NCI-H1105 treated with DMSO at 0.1 percent for 48 hours (cell line): Measurements from ENCODE around the gene SERINC5.
A peak's percentile ranks its signal among the peaks of the same experiment; 100 is the strongest.
"Not testable (repeated sequence)": the region's sequence is repeated elsewhere in the genome, so short reads cannot be mapped to it uniquely, and the experiment has no call there.

Experiments
- DNase-seq: peaks from one replicate; lab custom pipeline; 2025; lab: John Stamatoyannopoulos, UW

Gene SERINC5

DNA sequence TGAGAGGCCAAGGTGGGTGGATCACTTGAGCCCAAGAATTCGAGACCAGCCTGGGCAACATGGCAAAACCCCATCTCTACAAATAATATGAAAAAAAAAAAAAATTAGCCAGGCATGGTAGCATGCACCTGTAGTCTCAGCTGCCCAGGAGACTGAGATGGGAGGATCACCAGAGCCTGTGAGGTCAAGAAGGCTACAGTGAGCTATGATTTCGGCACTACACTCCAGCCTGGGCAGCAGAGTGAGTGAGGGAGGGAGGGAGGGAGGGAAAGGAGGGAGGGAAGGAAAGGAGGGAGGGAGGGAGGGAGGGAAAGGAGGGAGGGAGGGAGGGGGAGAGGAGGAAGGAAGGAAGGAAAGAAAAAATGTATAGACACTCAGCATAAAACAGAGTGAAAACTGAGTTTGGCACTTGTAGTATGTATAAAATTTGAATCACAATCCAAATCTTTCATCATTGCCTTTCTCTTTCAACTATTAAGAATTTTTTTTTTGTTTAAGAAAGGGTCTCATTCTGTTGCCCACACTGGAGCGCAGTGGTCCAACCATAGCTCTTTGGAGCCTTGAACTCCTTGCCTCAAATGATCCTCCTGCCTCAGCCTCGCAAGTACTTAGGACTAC is 27.8 kb downstream of the SERINC5 start:
- no peak for DNase-seq

DNA sequence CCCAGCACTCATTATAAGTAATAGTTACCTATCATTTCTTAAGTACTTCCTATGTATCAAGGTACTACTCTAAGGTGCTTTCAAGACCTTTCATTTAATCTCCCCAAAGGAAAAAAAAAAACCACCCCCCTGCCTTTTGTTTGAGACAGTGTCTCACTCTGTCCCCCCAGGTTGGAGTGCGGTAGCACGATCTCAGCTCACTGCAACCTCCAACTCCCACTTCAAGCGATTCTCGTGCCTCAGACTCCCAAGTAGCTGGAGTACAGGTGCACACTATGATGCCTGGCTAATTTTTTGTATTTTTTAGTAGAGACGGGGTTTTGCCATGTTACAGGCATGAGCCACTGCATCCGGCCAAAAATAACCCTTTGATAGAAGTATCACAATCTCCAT is 29.9 kb downstream of the SERINC5 start:
- no peak for DNase-seq

DNA sequence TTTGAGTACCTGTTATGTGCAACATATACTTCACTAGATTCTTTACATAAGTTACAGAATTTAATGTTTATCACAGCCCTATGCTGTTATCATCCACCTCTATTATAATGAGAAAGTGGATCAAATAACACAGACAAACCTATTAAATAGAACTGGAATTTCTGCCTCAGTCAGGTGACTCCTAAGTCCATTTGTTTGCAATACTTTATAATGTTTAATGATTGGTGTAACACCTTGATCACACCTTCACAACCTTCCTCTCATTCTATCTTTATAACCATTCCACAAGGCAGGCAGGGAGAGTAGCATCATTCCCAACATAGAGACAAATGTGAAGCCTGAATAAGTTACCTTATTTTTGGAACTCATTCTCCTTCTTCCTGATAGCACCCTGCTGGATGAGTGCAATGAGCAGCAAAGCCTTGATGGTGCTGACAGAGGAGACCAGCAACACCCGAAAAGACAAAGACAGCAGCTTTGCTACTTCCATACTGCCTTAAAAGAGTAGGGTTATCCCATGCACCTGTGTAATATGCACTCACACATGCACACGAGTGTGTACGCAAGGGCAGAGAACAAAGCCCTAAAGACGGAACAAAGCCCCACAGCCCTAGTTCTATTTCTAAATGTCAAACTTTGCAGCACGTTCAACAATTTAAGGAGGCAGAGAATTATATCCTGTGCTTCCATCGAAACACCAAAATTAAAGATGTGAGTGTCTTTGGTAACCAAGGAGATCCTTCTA is 30.5 kb downstream of the SERINC5 start:
- DNase-seq, result no peak

DNA sequence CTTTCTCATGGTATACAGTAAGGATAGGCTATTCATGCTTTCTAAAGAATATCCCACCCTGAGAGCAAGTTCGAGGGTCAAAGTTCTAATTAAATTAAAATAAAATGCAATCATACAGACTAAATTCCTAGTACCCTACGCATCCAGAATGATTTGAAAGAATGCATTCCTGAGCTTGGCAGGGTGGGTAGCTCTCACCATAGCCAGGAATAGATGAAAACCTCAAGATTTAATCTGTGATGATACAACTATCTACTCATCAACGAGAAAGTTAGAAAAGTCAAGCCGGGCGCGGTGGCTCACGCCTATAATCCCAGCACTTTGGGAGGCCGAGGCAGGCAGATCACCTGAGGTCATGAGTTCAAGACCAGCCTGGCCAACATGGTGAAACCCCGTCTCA is 32.3 kb downstream of the SERINC5 start:
- no peak for DNase-seq

DNA sequence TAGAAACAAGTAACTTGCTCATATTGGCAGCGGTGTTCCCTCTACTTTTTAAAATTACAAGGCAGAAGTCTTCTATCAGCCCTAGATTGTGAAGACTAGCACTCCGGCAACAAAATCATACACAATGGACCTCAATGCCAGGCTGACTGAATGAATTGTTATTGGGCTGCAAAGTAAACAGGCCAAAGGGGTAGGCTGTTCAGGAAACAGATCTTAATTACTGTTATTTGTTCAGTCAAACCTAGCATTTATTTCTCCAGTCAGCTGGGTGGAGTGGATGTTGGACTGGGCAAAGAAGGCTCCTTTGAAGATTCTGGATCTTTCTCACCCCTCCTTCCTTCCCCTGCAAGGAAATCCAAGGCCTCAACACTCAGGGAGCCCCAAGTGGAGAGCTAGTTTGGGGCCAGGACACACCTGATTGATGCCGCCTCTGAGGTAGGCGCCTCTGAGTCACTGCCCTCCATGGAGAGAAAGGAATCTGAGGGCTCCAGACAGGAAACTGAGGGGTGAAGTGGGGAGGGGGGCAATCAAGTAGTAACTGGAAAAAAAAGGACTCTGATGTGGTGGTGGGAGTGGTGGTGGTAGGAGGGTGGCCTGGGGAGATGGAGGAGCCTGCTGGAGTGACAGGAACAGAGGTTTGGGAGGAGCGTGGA is 35.5 kb downstream of the SERINC5 start:
- DNase-seq, result no peak

DNA sequence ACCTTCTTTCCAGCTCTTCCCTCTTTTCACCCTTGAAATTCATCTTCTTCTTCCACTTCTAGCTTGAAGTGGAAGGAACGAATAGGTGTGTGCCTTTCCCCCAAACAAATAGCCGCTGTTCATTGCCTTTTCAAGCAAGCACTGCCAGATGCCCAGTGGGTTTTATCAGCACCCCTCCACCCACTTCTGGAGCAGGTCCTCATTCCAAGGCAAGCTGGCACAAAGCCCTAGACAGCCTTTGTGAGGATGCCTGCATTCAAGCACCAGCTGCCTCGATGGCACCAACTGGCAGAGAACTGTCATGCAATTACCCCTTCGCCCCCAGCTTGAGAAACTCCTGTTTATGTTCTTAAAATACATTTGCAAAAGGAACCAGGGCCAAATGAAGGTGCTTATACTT is 36.5 kb downstream of the SERINC5 start:
- DNase-seq, result no peak

DNA sequence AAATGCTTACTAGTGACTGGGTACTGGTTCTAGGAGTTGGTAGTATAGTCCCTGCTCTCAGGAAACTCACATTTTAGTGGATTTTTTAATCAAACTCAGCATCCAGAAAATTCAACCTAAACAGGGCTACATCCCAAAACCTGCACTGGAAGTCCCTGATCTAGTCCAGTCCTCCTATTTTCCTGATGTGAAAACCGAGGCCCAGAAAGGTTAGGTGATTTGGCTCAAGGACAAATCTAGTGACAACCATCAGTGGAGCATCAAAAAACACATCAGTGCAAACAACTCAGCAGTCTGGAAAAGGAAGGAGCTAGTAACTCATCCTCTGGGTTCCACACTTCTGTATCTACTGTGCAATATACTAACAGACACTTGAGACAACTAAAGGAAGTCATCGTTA is 38.2 kb downstream of the SERINC5 start:
- no peak for DNase-seq

DNA sequence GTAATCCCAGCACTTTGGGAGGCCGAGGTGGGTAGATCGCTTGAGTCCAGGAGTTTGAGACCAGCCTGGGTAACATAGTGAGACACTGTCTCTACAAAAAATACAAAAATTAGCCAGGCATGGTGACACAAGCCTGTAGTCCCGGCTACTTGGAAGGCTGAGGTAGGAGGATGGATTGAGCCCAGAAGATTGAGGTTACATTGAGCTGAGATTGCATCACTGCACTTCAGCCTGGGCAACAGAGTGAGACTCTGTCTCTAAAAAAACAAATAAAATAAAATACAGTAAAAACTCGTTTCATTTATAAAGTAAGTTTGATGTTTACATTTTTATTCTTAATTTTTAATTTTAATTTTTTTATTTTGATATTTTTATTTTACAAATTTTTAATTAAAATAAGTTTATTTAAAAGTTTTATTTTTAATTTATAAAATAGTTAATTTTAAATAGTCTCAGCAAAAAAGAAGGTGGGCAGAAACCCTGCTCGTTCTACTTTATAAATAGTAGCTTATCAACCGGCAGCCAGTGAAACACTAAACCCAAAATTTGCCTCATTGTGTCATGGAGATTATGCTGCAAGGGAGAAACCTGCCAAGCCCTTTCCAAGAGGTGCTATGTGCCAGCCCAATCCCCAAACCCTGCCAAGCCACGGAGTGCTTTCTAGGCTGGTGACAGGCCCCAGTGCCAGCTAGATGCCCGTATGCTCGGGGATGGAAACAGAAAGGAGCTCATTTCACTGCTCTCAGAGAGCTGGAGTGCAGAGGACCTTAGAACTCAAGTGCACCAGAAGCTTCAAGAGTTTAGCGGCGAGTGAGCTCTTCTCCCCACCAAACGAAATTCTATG is 38.9 kb downstream of the SERINC5 start:
- DNase-seq, result peak; percentile 23

DNA sequence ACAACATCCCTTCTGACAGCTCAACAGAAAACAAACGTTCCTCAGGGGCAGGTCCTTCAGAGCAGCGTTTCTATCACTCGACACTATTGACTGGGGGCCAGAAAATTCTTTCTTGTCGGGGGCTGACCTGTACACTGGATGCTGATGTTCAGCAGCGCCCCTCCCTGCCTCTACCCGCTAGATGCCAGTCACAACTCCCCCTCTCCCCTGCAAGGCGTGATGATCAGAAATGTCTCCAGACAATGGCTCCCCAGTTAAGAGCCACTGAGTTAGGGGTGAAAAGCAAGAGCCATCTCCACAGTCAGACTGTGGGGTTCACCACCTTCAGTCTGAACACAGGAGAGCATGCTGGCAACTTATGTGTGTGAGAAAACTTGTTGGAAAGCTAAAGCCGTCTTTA is 39.8 kb downstream of the SERINC5 start:
- no peak for DNase-seq

DNA sequence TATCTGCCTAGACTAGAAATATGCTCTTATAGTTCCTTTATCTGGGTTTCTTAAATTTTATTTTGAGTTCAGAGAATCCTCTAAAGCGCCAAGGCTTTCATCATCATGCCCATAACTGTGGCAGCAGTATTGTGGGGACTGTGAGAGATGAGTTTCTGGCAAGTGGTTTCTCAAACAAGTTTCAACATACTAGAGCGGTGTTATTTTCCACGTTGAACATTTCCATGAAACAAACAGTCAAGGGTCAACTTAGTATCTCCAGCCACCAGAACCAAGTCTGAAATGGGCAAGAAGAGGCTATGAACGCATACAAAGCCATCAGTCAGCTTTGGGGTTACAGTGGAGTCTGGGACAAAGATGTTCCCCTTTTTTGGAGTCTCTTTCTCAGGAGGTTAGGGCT is 40.3 kb downstream of the SERINC5 start:
- no peak for DNase-seq

DNA sequence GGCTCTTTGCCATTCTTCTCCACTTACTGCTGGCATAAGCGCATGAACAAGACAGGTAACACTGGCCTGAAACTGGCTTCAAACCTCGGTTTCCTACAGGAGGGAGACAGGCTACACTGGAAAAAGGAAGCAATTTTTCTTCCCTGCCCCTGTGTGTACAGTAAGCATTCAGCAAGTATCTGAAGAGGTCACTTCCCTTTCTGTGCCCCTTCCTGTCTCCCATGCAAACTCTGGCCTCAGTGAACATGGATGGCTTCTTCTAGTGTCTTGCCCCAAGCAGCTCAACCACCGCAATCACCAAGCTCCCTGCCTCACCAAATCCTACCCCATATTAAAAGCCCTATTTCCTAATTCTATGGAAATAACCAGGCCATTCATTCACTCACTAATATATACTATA is 42.4 kb downstream of the SERINC5 start:
- DNase-seq, result no peak

DNA sequence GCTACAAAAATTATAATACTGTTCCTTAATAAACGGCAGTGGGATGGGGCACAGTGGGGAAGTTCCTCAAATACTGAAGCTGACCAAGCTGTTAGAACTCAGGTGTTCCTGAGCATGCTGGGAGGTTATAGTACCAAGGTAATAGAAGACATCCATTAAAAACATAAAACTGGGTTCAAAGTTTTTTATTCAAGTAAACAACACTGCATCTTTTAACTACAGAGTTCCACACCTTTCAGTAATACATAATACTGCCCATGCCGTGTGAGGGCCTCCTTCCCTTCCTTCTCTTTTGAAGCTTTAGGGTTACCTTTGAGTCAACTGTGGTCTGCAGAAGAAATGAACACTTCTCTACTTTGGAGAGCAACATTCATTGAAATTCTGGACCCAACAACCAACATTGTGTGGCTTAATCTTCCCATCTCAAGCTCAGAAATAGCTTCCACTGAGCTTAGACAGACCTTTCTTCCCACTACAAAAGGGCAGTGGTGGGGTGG is 43.6 kb downstream of the SERINC5 start:
- no peak for DNase-seq

DNA sequence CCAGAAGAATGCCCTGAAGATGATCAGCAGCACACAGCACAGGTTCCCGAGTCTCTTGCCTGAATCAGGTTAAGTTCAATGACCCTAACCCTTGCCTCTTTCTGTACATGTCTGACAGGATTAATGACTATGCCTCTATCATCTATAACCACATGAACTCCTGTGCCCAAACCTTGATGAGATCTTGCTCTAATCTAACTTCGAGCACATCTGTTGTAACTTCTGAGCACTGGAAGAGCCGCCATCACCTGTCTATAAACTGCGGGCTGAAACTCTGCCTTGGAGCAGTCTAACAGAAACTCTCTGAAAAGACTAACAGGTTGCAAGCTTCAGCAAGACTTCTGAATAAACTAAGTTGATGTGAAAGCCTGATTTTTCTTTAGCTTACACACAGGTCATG is 44.5 kb downstream of the SERINC5 start:
- DNase-seq, result no peak

DNA sequence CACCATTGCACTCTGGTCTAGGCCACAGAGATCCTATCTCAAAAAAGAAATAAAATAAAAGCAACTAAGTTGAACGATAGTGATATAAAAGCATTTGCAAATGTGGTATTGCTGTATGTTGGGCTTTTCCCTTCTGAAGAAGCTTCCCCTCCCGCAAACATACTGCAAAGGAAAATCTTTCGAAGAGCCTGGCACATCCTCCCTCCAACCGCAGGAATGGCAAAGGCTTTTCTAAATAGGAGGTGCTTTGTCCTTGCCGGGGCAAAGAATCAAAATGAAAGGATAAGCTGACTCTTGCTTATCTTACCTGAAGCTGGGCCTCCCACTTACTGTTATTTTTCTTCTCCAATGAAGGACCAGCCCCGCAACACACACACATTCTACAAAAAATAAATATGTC is 45.8 kb downstream of the SERINC5 start:
- DNase-seq, result no peak

DNA sequence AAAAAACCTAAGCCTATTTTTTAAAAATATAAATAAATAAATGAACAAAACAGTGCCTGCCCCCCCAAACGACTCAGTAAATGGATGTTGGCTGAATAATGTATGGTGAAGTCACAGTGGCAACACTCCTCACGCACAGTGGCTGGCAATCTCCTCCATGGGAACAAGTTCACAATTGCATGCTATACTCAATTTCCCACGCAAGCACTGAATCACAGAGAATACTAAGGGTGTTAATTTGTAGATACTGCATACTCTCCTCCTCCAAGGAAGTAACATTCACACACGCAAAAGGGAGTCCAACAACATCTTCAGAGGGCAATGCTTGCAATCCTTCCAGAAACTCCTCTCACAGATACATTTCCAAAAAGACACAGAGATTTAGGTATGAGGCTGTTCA is 47.5 kb downstream of the SERINC5 start:
- DNase-seq, result no peak

DNA sequence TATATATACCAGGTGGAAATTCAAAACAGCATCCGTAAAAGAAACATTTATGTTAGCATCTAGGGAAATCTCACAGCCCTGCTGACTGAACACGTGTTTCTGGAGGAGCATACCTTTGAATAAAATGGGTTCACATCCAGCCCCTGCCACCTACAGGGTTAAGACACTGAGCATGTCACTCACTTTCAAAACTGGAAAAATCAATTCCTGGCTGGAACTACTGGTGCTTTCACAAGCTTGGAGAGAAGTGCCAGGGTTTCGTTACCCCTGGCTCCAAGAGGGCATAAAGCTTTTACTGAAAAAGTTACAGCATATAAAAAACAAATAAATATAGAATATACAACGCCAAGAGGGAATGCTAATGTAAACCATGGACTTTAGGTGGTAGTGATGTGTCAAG is 48.0 kb downstream of the SERINC5 start:
- DNase-seq, result no peak

DNA sequence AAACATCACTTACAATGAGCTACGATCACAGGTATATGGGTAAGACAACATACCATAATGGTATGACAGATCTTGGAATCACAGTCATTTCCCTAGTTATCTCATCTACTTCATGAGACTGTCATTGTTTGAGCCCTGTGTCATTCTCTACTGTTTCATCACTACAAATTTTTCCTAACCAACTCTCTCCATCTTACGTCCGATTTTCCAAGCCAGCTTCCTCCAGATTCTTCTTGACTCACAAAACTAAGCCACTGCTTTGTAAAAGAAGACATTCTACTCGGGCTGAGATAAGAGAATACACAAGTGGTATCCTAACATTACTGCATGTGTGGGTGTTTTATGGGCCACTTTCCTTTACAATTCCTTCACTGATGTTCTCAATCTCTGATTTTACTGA is 49.6 kb downstream of the SERINC5 start:
- DNase-seq, result no peak

DNA sequence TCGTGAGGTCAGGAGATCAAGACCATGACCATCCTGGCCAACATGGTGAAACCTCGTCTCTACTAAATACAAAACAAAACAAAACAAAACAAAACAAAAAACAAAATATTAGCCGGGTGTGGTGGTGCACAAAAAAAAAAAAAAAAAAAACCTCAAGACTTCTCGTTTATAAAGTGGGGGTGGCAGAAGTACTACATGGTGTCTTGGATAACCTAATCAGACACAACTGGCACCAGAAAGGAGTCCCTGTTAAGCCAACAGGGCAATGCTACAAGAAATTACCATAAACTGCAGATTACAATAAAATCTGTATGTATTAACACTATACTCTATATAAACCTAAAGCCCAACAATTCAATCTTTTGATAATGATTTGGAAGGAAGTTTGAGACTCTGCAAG is 50.0 kb downstream of the SERINC5 start:
- no peak for DNase-seq

DNA sequence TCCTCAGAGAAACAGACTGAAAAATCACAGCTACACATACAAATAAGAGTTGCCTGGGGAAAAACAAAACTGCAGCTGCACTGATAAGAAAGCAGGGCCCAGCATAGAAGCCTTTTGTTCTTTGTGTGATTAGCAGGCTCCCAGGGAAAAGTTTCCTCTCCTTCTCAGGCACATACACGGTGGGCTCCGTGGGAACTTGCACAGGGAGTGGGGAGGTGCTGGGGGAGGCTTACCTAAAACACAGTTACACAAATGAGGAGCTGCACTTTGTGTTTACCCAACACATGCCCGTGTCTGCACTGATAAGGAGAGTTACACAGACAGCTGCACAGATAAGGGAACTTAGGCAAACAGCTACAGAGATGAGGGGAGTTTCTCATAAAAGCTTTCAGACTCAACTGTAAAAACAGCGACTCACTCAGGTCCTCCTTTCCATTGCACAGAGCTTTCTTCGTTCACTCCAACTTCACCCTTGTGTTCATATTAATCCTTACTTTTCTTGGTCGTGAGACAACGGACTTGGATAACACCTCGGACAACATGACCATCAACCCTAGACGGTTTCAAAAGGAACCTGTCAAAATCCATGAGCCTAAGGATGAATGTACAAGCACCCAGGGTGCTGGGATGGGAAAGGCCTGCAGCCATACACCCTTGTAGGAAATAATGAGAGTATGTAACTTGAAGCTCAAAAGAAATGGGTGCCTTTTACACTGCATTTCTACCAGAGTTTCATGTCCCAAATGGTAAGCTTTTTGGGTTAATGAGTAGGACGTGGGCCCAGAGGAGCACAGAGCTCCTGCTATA is 50.8 kb downstream of the SERINC5 start:
- DNase-seq, result no peak

DNA sequence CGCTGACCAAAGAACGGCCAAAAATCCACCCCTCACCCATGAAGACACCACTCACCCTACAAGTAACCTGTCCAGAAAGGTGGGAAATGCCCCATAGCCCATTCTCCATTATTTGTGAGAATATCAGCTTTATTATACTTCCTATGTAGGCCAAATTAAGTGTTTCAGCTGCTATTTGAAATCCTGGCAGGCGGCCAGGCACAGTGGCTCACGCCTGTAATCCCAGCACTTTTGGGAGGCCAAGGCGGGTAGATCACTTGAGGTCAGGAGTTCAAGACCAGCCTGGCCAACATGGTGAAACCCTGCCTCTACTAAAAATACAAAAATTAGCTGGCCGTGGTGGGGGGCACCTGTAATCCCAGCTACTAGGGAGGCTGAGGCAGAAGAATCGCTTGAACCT is 54.1 kb downstream of the SERINC5 start:
- not testable (repeated sequence) for DNase-seq

DNA sequence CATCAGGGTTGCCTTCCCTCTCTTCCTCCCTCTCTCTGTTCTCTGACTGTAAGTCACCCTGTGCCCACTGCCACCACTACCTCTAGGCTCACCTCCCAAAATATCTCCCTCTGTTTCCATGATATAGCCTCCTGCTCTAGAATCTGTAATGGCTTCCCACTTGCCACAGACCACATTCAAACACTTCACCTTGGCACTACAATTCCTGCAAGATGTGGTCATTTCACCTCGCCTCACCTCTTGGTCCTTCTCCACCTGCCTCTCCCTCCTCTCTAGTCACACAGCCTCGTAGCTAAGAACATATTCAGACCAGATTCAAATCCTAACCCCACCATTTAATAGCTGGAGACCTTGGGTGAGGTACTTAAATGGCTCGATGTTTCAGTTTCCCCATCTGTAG is 56.9 kb downstream of the SERINC5 start:
- DNase-seq, result no peak

DNA sequence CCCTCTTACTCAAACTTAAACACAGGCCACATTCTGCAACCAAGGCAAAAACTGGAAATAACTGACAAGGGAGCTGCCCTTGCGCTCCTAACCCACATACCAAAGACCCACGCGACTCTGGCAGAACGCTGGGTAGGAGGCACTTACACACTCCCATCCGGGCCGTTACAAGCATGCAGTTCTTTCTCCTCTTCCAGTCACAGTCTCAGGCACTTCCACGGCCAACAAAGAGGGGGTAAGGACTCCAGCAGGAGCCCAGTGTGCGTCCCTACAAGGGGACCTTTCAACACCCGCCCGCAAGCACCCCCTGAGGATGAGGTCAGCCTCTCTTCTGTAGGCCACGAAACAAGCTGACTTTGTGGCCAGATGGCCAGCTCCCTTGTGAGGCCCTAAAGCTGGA is 57.4 kb downstream of the SERINC5 start:
- DNase-seq, result no peak
